WTC11 (cell line): ENCODE results near the gene RAI14. TPM values are rescaled to one million over a fixed set of nuclear protein-coding genes. Genes with fewer than 3 reads are reported as not detected.
A peak's percentile ranks its signal among the peaks of the same experiment; 100 is the strongest.
"Not testable (repeated sequence)": the region's sequence is repeated elsewhere in the genome, so short reads cannot be mapped to it uniquely, and the experiment has no call there.

ENCODE experiments used
- ATAC-seq: fragments of 200-7000 bp; cut with Tn5 transposase; 2 replicates; pipeline ENCODE4 v1.10.0; 2021; ENCODE audit warnings: mild to moderate bottlenecking, moderate library complexity
- CTCF ChIA-PET: fragments of 300-600 bp; sonication (Branson Sonifier 250); formaldehyde crosslinking; loops from one replicate; lab custom pipeline; 2021; ENCODE audit warnings: antibody characterized with exemption; lab: Charles Lee
- POLR2A ChIA-PET: fragments of 350-600 bp; sonication (Branson Sonifier 250); formaldehyde crosslinking; loops from one replicate; lab custom pipeline; 2021; ENCODE audit warnings: antibody characterized with exemption; lab: Charles Lee
- DNase-seq: peaks from one replicate; pipeline ENCODE4 v3.0.0; 2021; ENCODE audit warnings: low spot score
- H3K27ac Mint-ChIP-seq: 2 replicates; pipeline ENCODE4 v1.8.0; 2021; ENCODE audit warnings: mixed read lengths
- H3K27me3 Mint-ChIP-seq: 2 replicates; pipeline ENCODE4 v1.8.0; 2021; ENCODE audit warnings: low read depth, mild to moderate bottlenecking, moderate library complexity, mixed read lengths
- H3K36me3 Mint-ChIP-seq: 2 replicates; pipeline ENCODE4 v1.8.0; 2021; ENCODE audit warnings: mixed read lengths
- H3K4me1 Mint-ChIP-seq: 2 replicates; pipeline ENCODE4 v1.8.0; 2022; ENCODE audit warnings: mixed read lengths
- H3K4me3 Mint-ChIP-seq: 2 replicates; pipeline ENCODE4 v1.8.0; 2021; ENCODE audit warnings: mild to moderate bottlenecking, moderate library complexity, mixed read lengths
- H3K9me3 Mint-ChIP-seq: 2 replicates; pipeline ENCODE4 v1.8.0; 2021; ENCODE audit warnings: mixed read lengths
- ATF1 ChIP-seq: sonication (generic); formaldehyde crosslinking; IDR thresholded peaks from 2 replicates; pipeline ENCODE4 v1.8.1; 2023; ENCODE audit warnings: mild to moderate bottlenecking, moderate library complexity, missing genetic modification reagents
- CREM ChIP-seq: sonication (generic); formaldehyde crosslinking; IDR thresholded peaks from 2 replicates; pipeline ENCODE4 v1.8.1; 2022; ENCODE audit warnings: mild to moderate bottlenecking, missing genetic modification reagents, moderate library complexity
- ELF4 ChIP-seq: sonication (generic); formaldehyde crosslinking; IDR thresholded peaks from 2 replicates; pipeline ENCODE4 v1.8.1; 2022; ENCODE audit warnings: low read depth, mild to moderate bottlenecking, moderate library complexity, missing genetic modification reagents
- ETV6 ChIP-seq: sonication (generic); formaldehyde crosslinking; IDR thresholded peaks from 2 replicates; pipeline ENCODE4 v1.8.1; 2022; ENCODE audit warnings: mild to moderate bottlenecking, missing genetic modification reagents
- FOXJ3 ChIP-seq: sonication (generic); formaldehyde crosslinking; IDR thresholded peaks from 2 replicates; pipeline ENCODE4 v1.9.0; 2021; ENCODE audit warnings: missing genetic modification reagents, mild to moderate bottlenecking, borderline replicate concordance
- GABPB1 ChIP-seq: sonication (generic); formaldehyde crosslinking; IDR thresholded peaks from 2 replicates; pipeline ENCODE4 v1.8.1; 2023; ENCODE audit warnings: mild to moderate bottlenecking, missing genetic modification reagents
- MLX ChIP-seq: sonication (generic); formaldehyde crosslinking; IDR thresholded peaks from 2 replicates; pipeline ENCODE4 v1.8.1; 2023; ENCODE audit warnings: mild to moderate bottlenecking, missing genetic modification reagents, moderate library complexity
- NR1H2 ChIP-seq: sonication (generic); formaldehyde crosslinking; IDR thresholded peaks from 2 replicates; pipeline ENCODE4 v1.9.0; 2021; ENCODE audit warnings: mild to moderate bottlenecking, moderate library complexity, missing genetic modification reagents
- PRRX2 ChIP-seq: fragments of 250-450 bp; sonication (Bioruptor Pico); IDR thresholded peaks from 2 replicates; pipeline ENCODE4 v1.8.0; 2021; ENCODE audit warnings: mild to moderate bottlenecking
- RELA ChIP-seq: sonication (generic); formaldehyde crosslinking; IDR thresholded peaks from 2 replicates; pipeline ENCODE4 v1.8.1; 2022; ENCODE audit warnings: missing genetic modification reagents, mild to moderate bottlenecking, borderline replicate concordance
- RORB ChIP-seq: fragments of 250-450 bp; sonication (Bioruptor Pico); IDR thresholded peaks from 2 replicates; pipeline ENCODE4 v1.9.0; 2021; ENCODE audit warnings: mild to moderate bottlenecking
- ZBTB21 ChIP-seq: sonication (generic); formaldehyde crosslinking; IDR thresholded peaks from 2 replicates; pipeline ENCODE4 v1.8.1; 2023; ENCODE audit warnings: mild to moderate bottlenecking, missing genetic modification reagents, borderline replicate concordance
- ZNF121 ChIP-seq: sonication (generic); formaldehyde crosslinking; IDR thresholded peaks from 2 replicates; pipeline ENCODE4 v1.8.0; 2023; ENCODE audit warnings: missing genetic modification reagents
- ZNF138 ChIP-seq: sonication (generic); formaldehyde crosslinking; conservative IDR thresholded peaks from 2 replicates; pipeline ENCODE4 v1.8.1; 2022; ENCODE audit warnings: mild to moderate bottlenecking, moderate library complexity, missing genetic modification reagents
- ZNF219 ChIP-seq: sonication (generic); formaldehyde crosslinking; IDR thresholded peaks from 2 replicates; pipeline ENCODE4 v1.8.0; 2023; ENCODE audit warnings: missing genetic modification reagents, mild to moderate bottlenecking, borderline replicate concordance
- ZNF416 ChIP-seq: fragments of 250-450 bp; sonication (Bioruptor Pico); IDR thresholded peaks from 2 replicates; pipeline ENCODE4 v1.9.0; 2021; ENCODE audit warnings: mild to moderate bottlenecking, inconsistent platforms
- ZNF423 ChIP-seq: fragments of 250-450 bp; sonication (Bioruptor Pico); IDR thresholded peaks from 2 replicates; pipeline ENCODE4 v2.1.2; 2022; ENCODE audit warnings: mild to moderate bottlenecking, moderate library complexity
- ZSCAN18 ChIP-seq: fragments of 250-450 bp; sonication (Bioruptor Pico); IDR thresholded peaks from 2 replicates; pipeline ENCODE4 v2.1.2; 2022; ENCODE audit warnings: mild to moderate bottlenecking, moderate library complexity
- total RNA-seq: library from RNA; stranded (reverse); gene quantifications from 3 replicates; pipeline ENCODE4 v1.2.3, GENCODE V29; 2021
- TF ChIP-seq, protein P1 (sequence below): fragments of 250-450 bp; sonication (Bioruptor Pico); IDR thresholded peaks from 2 replicates; pipeline ENCODE4 v1.9.0; 2021; ENCODE audit warnings: mild to moderate bottlenecking

Gene RAI14
- total RNA-seq, 1 experiment from 2014 or later: 185 TPM

DNA sequence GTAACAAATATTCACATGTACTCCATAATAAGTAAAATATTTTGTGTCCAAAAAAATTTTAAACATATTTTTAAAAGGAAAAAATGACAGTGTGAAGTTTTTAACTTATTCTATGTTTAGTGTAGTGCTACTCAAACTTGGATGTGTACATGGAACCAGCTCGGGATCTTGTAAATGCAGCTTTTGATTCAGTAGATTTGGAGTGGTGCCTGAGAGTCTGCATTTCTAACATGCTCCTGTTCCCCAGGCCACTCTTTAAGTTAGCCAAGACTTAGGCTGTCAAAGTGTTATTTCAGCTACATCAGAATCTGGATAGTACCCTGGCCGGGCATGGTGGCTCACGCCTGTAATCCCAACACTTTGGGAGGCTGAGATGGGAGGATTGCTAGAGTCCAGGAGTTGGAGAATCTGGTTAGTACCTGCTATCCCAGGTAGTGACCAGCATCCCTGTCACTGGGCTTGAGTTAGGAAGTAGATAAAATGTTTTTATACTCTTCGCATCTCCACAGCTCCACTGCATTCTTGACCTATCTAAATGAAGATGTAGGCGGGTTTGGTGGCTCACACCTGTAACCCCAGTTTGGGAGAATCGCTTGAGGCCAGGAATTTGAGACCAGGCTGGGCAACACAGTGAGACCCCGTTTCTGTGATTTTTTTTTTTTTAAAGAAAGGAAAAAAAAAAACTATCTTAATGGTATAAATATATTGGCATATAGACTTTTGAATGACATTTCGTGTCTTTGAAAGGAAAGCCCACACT lies 122.1 kb downstream of the RAI14 start:
- Mint-ChIP-seq H3K4me1 (no peaks in the 10 kb centered on the region), H3K4me3 (no peak overlapping the region), H3K9me3 (peaks cover 66% of the 10 kb centered on the region), H3K36me3 (peaks cover 81% of the 10 kb centered on the region), H3K27me3 (no peaks in the 10 kb centered on the region; the same call in 1 of the 2 replicates), H3K27ac (no peak overlapping the region)
- no peak for DNase-seq
- CTCF ChIA-PET: no interaction called here
- TF ChIP-seq ZNF121 (CRISPR knock-in tag) (peak; percentile 57; the same call in 1 of the 2 replicates), ZSCAN18 (CRISPR knock-in tag) (no peak)
- POLR2A ChIA-PET: no interaction called here
- no peak for ATAC-seq

DNA sequence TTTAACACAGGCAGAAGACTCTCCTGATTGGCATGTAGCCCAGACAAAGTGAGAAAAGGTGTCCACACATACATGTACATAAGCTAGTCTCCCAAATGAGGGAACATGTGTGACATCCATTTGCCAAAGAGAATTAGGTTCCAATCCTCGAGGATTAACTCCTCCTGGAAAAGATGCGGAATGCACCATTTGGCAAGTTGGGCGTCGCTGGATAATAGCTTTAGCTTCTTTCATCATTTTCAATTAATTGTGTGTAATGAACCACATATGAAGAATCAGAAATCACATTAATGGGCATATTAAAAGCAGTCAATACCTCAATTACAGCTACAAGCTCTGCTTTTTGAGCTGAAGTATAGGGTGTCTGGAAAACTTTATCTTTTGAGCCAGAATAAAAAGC lies 127.8 kb downstream of the RAI14 start:
- H3K27me3 Mint-ChIP-seq, H3K27ac Mint-ChIP-seq, CTCF ChIA-PET, POLR2A ChIA-PET, H3K4me3 Mint-ChIP-seq, H3K4me1 Mint-ChIP-seq, DNase-seq, ATAC-seq: not testable (repeated sequence)
- Mint-ChIP-seq H3K36me3 (peaks cover 87% of the 10 kb centered on the region), H3K9me3 (peaks cover 72% of the 10 kb centered on the region)

DNA sequence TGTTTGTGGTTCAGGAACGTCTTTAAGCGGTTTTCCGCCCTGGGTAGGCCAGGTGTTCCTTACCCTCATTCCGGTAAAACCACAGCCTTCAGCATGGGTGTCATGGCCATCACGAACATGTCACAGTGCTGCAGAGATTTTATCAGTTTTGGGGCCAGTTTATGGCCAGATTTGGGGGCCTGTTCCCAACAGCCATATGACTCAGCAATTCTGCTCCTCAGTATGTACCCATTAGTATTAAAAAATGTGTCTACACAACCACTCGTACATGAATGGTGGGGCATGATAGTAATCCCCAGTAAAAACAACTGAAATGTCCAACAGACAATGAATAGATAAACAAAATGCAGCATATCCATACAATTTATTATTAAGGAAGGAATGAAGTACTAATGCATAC lies 130.9 kb downstream of the RAI14 start:
- ChIA-PET CTCF (no interaction called here), POLR2A (no interaction called here)
- TF ChIP-seq RORB (CRISPR knock-in tag) (no peak), FOXJ3 (CRISPR knock-in tag) (no peak), ZNF138 (CRISPR knock-in tag) (no peak), CREM (CRISPR knock-in tag) (no peak), ETV6 (CRISPR knock-in tag) (no peak), PRRX2 (CRISPR knock-in tag) (no peak), MLX (CRISPR knock-in tag) (no peak), ATF1 (CRISPR knock-in tag) (no peak), GABPB1 (CRISPR knock-in tag) (no peak), ZNF219 (CRISPR knock-in tag) (no peak), ZNF423 (CRISPR knock-in tag) (no peak), NR1H2 (no peak), ZBTB21 (CRISPR knock-in tag) (no peak), ELF4 (CRISPR knock-in tag) (no peak), ZNF416 (CRISPR knock-in tag) (no peak), RELA (CRISPR knock-in tag) (no peak)
- TF ChIP-seq, protein P1, sequence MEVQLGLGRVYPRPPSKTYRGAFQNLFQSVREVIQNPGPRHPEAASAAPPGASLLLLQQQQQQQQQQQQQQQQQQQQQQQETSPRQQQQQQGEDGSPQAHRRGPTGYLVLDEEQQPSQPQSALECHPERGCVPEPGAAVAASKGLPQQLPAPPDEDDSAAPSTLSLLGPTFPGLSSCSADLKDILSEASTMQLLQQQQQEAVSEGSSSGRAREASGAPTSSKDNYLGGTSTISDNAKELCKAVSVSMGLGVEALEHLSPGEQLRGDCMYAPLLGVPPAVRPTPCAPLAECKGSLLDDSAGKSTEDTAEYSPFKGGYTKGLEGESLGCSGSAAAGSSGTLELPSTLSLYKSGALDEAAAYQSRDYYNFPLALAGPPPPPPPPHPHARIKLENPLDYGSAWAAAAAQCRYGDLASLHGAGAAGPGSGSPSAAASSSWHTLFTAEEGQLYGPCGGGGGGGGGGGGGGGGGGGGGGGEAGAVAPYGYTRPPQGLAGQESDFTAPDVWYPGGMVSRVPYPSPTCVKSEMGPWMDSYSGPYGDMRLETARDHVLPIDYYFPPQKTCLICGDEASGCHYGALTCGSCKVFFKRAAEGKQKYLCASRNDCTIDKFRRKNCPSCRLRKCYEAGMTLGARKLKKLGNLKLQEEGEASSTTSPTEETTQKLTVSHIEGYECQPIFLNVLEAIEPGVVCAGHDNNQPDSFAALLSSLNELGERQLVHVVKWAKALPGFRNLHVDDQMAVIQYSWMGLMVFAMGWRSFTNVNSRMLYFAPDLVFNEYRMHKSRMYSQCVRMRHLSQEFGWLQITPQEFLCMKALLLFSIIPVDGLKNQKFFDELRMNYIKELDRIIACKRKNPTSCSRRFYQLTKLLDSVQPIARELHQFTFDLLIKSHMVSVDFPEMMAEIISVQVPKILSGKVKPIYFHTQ (CRISPR knock-in tag): no peak
- no peak for ATAC-seq
- H3K4me3 Mint-ChIP-seq: no peak overlapping the region
- peaks cover 20% of the 10 kb centered on the region for H3K4me1 Mint-ChIP-seq
- no peak overlapping the region for H3K27ac Mint-ChIP-seq
- H3K9me3 Mint-ChIP-seq: peaks cover 56% of the 10 kb centered on the region
- no peak for DNase-seq
- no peaks in the 10 kb centered on the region for H3K27me3 Mint-ChIP-seq
- H3K36me3 Mint-ChIP-seq: peaks cover 58% of the 10 kb centered on the region
